Upper lobe of left lung (tissue), 4 donors: ENCODE measurements around the gene TAB3.

Experiments used
- CTCF ChIP-seq, 6 experiments: fragments of 450-650 bp in 4 of 6; fragments of 200-600 bp in 2 of 6; sonication (generic) in 2 of 6; IDR thresholded peaks; one replicate each; pipeline ENCODE4 v1.5.1; 2016 to 2019; ENCODE audit warnings: antibody characterized with exemption in 6 of 6
- POLR2A ChIP-seq, 4 donors: fragments of 450-650 bp; IDR thresholded peaks; one replicate each; pipeline ENCODE4 v1.5.1; 2016 to 2017; ENCODE audit warnings: antibody characterized with exemption in 4 of 4, mild to moderate bottlenecking in 2 of 4
- POLR2AphosphoS5 ChIP-seq, 2 donors: sonication (generic); formaldehyde crosslinking; IDR thresholded peaks; one replicate each; pipeline ENCODE4 v1.5.1; 2017; ENCODE audit warnings: antibody characterized with exemption in 2 of 2

GRCh38 chrX:30781711-30782444 lies 107.2 kb downstream of the TAB3 start:
- TF ChIP-seq CTCF (IDR thresholded peaks at IDR 0.05) (no peak), POLR2AphosphoS5 (IDR thresholded peaks at IDR 0.05) (no peak), POLR2A (IDR thresholded peaks at IDR 0.05) (no peak)
